Measurements from ENCODE around the gene ICAM1.
A peak's percentile ranks its signal among the peaks of the same experiment; 100 is the strongest.

- peak in 2 of 5 experiments; percentile 17 to 33 for TF ChIP-seq CTCF (IDR thresholded peaks at IDR 0.05)
- peak; percentile 58 to 77 for TF ChIP-seq POLR2A (IDR thresholded peaks at IDR 0.05)
Measured at GRCh38 chr19:10332965-10333757, 62.2 kb downstream of the ICAM1 start, which contains the start of gene RAVER1.
